Esophagus squamous epithelium (tissue), 5 donors: ENCODE data around the gene SGCD. TPM values are rescaled to one million over a fixed set of nuclear protein-coding genes. Genes with fewer than 3 reads are reported as not detected.

Experiments
- DNase-seq: peaks from one replicate; lab custom pipeline; 2025; lab: John Stamatoyannopoulos, UW
- H3K27ac ChIP-seq, 4 donors: fragments of 200-600 bp; sonication (generic); one replicate each; pipeline ENCODE4 v1.5.1; 2016 to 2019; ENCODE audit warnings: mild to moderate bottlenecking in 1 of 4
- H3K27me3 ChIP-seq, 4 donors: fragments of 200-600 bp; sonication (generic); 1 replicate in 3 of 4; 2 replicates in 1 of 4; pipeline versions ENCODE4 v1.5.1 to v1.6.0; 2017 to 2021; ENCODE audit warnings: antibody characterized with exemption in 1 of 4
- H3K36me3 ChIP-seq, 3 donors: fragments of 200-600 bp; sonication (generic); one replicate each; pipeline ENCODE4 v1.5.1; 2016 to 2019
- H3K4me1 ChIP-seq, 3 donors: fragments of 200-600 bp; sonication (generic); one replicate each; pipeline ENCODE4 v1.5.1; 2017 to 2019
- H3K4me3 ChIP-seq, 4 donors: fragments of 200-600 bp; sonication (generic); 1 replicate in 3 of 4; 2 replicates in 1 of 4; pipeline ENCODE4 v1.5.1; 2016 to 2019; ENCODE audit warnings: mild to moderate bottlenecking in 2 of 4, moderate library complexity in 1 of 4
- H3K9me3 ChIP-seq, 3 donors: fragments of 200-600 bp; sonication (generic); one replicate each; pipeline ENCODE4 v1.5.1; 2016 to 2019
- POLR2A ChIP-seq, 4 donors: fragments of 450-650 bp; IDR thresholded peaks; one replicate each; pipeline ENCODE4 v1.6.1; 2017; ENCODE audit warnings: antibody characterized with exemption in 4 of 4, mild to moderate bottlenecking in 4 of 4, moderate library complexity in 3 of 4
- WGBS, 2 donors: methylation state at CpG; one replicate each; pipeline ENCODE4 v1.1.5; 2018; 5-methylcytosine and 5-hydroxymethylcytosine counted together
- intact Hi-C: fragments of 100-400 bp; cut with DNase I; formaldehyde crosslinking; loops from one replicate; pipeline ENCODE4 v1.15.0; 2022
- total RNA-seq, 4 donors: library from RNA; depleted of rRNA; stranded (reverse); fragments of >200 nt; gene quantifications; one replicate each; pipeline ENCODE4 v1.1.0, GENCODE V29; 2016
- TF ChIP-seq, protein P1 (sequence below), 6 experiments: fragments of 450-650 bp in 4 of 6; fragments of 200-600 bp in 2 of 6; sonication (generic) in 2 of 6; IDR thresholded peaks; one replicate each; pipeline ENCODE4 v1.5.1; 2016 to 2019; ENCODE audit warnings: antibody characterized with exemption in 6 of 6, mild to moderate bottlenecking in 4 of 6, moderate library complexity in 4 of 6
- donor health status: DM: yes; HTN: yes; CAD: no.

The SGCD gene
- total RNA-seq, 4 donors from 2014 or later, result 0.08 to 4.4 (median 0.64) TPM

DNA sequence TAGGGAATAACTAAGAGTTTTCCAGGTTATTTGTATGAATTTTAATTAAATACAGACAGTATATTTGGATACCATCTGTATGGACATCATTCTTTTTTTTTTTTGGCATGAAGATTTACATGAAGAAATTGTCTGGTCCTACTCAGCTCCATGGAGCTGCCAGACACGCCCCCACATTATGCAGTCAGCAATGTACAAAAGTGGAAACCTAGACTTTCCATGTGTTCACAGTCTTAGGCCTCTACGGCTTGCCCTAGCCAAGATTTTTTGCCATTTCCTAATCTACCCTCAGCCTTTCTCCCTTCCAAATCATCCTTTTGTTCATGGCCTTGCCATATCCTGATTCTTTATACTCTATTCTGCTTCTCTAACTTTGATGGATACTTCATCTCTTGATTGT is 207.1 kb downstream of the SGCD start:
- H3K27ac ChIP-seq, result no peak overlapping the region
- H3K9me3 ChIP-seq, result no peaks in the 10 kb centered on the region
- no peaks in the 10 kb centered on the region for H3K27me3 ChIP-seq
- no peaks in the 10 kb centered on the region for H3K36me3 ChIP-seq
- intact Hi-C loops, result no loop called here
- WGBS, 2 donors, result 49 to 61% methylated on average over 2 of the region's 2 CpGs
- no peak overlapping the region for H3K4me3 ChIP-seq
- DNase-seq, result no peak
- no peak for TF ChIP-seq POLR2A (IDR thresholded peaks at IDR 0.05)
- TF ChIP-seq, protein P1, sequence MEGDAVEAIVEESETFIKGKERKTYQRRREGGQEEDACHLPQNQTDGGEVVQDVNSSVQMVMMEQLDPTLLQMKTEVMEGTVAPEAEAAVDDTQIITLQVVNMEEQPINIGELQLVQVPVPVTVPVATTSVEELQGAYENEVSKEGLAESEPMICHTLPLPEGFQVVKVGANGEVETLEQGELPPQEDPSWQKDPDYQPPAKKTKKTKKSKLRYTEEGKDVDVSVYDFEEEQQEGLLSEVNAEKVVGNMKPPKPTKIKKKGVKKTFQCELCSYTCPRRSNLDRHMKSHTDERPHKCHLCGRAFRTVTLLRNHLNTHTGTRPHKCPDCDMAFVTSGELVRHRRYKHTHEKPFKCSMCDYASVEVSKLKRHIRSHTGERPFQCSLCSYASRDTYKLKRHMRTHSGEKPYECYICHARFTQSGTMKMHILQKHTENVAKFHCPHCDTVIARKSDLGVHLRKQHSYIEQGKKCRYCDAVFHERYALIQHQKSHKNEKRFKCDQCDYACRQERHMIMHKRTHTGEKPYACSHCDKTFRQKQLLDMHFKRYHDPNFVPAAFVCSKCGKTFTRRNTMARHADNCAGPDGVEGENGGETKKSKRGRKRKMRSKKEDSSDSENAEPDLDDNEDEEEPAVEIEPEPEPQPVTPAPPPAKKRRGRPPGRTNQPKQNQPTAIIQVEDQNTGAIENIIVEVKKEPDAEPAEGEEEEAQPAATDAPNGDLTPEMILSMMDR (IDR thresholded peaks at IDR 0.05), result no peak
- no peaks in the 10 kb centered on the region for H3K4me1 ChIP-seq

DNA sequence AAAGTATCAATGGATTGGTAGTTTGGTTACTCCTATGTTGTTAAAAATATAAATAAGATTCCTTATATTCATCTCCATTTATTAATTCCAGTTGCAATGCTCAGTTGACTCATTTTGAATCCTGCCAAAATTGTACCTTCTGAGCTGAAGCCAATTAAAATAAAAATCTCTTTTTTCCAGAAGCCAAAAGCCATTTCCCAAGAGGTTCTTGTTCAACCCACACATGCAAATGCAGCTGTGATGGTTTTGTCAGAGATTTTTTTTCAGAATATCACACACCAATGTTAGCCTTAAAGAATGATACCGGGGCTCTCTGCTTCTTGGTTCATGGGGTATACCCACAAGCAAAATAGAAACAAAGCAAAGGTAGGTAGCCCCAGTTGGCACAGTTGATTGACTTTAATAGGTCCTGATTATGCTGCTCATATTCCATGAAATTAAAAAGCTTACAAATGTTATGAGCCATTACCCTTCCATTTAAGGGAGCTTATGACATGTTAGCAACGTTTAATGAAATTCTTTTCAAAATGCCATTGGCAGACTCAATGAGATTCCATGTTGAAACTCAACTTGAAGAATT is 208.0 kb downstream of the SGCD start:
- no peak for DNase-seq
- 42 to 58% methylated on average over 2 of the region's 2 CpGs for WGBS, 2 donors
- H3K4me1 ChIP-seq, result no peaks in the 10 kb centered on the region
- H3K9me3 ChIP-seq, result no peaks in the 10 kb centered on the region
- TF ChIP-seq, protein P1 (IDR thresholded peaks at IDR 0.05), result no peak
- TF ChIP-seq POLR2A (IDR thresholded peaks at IDR 0.05), result no peak
- H3K27ac ChIP-seq, result no peak overlapping the region
- H3K27me3 ChIP-seq, result no peaks in the 10 kb centered on the region
- no peak overlapping the region for H3K4me3 ChIP-seq
- intact Hi-C loops, result no loop called here
- H3K36me3 ChIP-seq, result no peaks in the 10 kb centered on the region

DNA sequence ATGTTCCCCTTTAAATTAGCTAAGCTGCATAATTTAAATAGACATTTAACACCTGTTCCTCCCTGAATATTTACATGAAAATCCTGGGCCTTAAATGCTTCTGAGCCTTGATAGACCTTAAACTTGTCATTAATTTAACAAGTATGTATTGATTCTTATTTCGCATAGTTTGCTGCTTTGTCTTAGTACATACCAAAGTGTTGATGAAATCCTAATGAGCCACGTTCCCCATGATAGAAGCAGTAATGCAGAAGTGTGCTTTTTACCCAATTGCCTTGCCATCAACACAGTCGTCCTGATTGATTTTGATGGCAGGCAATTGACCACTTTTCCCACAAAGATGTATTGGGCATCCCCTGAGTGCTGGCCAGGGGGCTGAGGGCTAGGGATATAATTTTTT is 213.5 kb downstream of the SGCD start:
- WGBS, 2 donors, result 49 to 53% methylated on average over 3 of the region's 3 CpGs
- Histone ChIP-seq H3K4me1 (no peaks in the 10 kb centered on the region), H3K27ac (no peak overlapping the region), H3K9me3 (no peaks in the 10 kb centered on the region), H3K27me3 (no peaks in the 10 kb centered on the region), H3K4me3 (no peak overlapping the region), H3K36me3 (no peaks in the 10 kb centered on the region)
- intact Hi-C loops, result no loop called here
- TF ChIP-seq, protein P1 (IDR thresholded peaks at IDR 0.05), result no peak
- TF ChIP-seq POLR2A (IDR thresholded peaks at IDR 0.05), result no peak
- DNase-seq, result no peak

DNA sequence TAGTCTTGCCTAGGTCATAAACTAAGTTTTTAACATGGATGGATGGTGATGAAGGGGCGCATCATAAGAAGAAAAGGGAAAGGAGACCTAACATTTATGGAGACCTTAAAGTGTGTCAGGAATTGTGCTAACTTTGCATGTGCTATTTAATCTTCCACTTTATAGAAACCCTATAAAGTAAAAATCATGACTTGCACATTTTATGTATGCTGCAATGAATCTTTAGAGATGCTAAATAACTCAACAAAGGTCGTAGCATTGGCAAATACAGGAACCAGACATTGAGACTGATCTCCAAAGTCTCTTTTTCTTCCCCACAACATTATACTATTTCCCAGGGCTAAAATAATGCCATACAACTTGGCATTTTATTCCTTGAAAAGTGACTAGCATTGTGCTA is 214.6 kb downstream of the SGCD start:
- Histone ChIP-seq H3K36me3 (no peaks in the 10 kb centered on the region), H3K4me3 (no peak overlapping the region), H3K27me3 (no peaks in the 10 kb centered on the region), H3K9me3 (no peaks in the 10 kb centered on the region), H3K27ac (no peak overlapping the region), H3K4me1 (no peaks in the 10 kb centered on the region)
- DNase-seq, result no peak
- TF ChIP-seq, protein P1 (IDR thresholded peaks at IDR 0.05), result no peak
- no peak for TF ChIP-seq POLR2A (IDR thresholded peaks at IDR 0.05)
- WGBS, 2 donors, result 67 to 72% methylated on average over 2 of the region's 2 CpGs
- intact Hi-C loops, result no loop called here

DNA sequence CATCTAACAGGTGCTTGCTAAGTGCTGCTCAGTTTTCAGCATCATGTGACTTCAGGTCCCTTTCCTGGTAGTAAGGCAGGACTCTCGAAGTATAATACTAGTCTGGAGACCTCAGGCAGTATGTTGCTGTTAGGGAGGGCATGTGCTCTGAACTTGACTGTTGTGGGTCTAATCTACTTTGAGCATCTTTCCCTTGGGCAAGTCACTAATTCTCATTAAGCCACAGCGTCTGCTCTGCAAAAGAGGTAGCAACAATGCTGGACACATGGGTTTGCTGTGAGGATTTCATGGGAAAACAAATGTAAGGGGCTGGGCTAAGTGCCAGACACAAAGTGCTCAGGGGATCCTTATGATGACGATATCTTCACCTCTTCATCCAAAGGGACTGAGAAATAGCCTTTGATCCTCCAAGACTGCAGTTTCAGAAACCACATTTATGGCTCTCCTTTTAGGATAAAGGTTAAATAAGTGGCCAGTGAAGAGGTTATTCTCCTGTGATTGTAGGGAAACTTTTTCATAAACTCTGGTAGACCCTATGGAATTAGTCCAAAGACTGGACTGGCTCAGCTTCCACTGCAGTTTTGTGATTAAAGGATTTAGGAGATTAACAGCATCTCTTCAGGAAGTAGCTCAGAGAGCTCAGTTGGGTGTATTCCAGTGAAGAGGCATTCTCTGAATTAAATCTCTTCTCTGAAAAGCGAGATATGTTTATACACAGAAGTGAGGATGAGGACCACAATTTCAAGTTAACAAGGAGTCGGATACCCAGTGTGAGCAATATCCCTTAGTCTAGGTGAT is 216.6 kb downstream of the SGCD start:
- intact Hi-C loops, result no loop called here
- no peaks in the 10 kb centered on the region for H3K4me1 ChIP-seq
- 57 to 60% methylated on average over 5 of the region's 5 CpGs for WGBS, 2 donors
- no peaks in the 10 kb centered on the region for H3K9me3 ChIP-seq
- TF ChIP-seq, protein P1 (IDR thresholded peaks at IDR 0.05), result no peak
- no peak for TF ChIP-seq POLR2A (IDR thresholded peaks at IDR 0.05)
- DNase-seq, result no peak
- no peak overlapping the region for H3K4me3 ChIP-seq
- no peaks in the 10 kb centered on the region for H3K27me3 ChIP-seq
- no peak overlapping the region for H3K27ac ChIP-seq
- no peaks in the 10 kb centered on the region for H3K36me3 ChIP-seq
